GM12878 (cell line): ENCODE results near the gene HOXB3. TPM values are rescaled to one million over a fixed set of nuclear protein-coding genes. Genes with fewer than 3 reads are reported as not detected.

Experiments
- ATAC-seq: fragments of 200-7000 bp; cut with Tn5 transposase; 3 replicates; pipeline ENCODE4 v1.9.1; 2020; ENCODE audit warnings: mild to moderate bottlenecking, moderate library complexity
- BruUV-seq: library from RNA; stranded (reverse); fragments of 400-500 nt; replicated peaks from 2 replicates; lab custom pipeline; 2021; lab: Mats Ljungman, UMichigan
- CTCF ChIA-PET: fragments of 300-600 bp; sonication (Branson Sonifier 250); formaldehyde crosslinking; extraction: SDS; loops from one replicate; lab custom pipeline; 2021; ENCODE audit warnings: inconsistent platforms; lab: Yijun Ruan, JAX
- POLR2A ChIA-PET: fragments of 350-600 bp; formaldehyde crosslinking; extraction: SDS; loops from one replicate; lab custom pipeline; 2021; ENCODE audit warnings: inconsistent platforms; lab: Charles Lee
- RAD21 ChIA-PET: fragments of 300-600 bp; sonication (Branson Sonifier 250); formaldehyde crosslinking; loops from one replicate; lab custom pipeline; 2023; ENCODE audit warnings: antibody characterized with exemption; ENCODE audit not compliant: unreplicated experiment; lab: Charles Lee
- SMC1A ChIA-PET: fragments of 300-600 bp; sonication (Branson Sonifier 250); formaldehyde crosslinking; loops from one replicate; lab custom pipeline; 2023; ENCODE audit not compliant: unreplicated experiment, uncharacterized antibody; lab: Charles Lee
- DNase-seq: peaks from one replicate; pipeline ENCODE4 v3.0.0-alpha.2; 2011; ENCODE audit warnings: low read depth, low spot score
- FAIRE-seq: peaks from 3 replicates; lab custom pipeline; 2011; peaks lifted over from hg19 to GRCh38; lab: Jason Lieb, UNC
- H2AFZ ChIP-seq: 2 replicates; pipeline ENCODE4 v1.6.0; 2011; ENCODE audit warnings: low read depth, low read length, control low read depth; ENCODE audit not compliant: control insufficient read depth
- H3K27ac ChIP-seq: 2 replicates; pipeline ENCODE4 v1.5.1; 2011; ENCODE audit warnings: control low read depth; ENCODE audit not compliant: control insufficient read depth, insufficient read depth
- H3K27me3 ChIP-seq, 2 experiments: replicated peaks in 1 of 2; 2 replicates each; pipeline versions ENCODE4 v1.6.0 to v1.6.1; 2011; ENCODE audit warnings: low read length in 1 of 2; ENCODE audit not compliant: control insufficient read depth in 2 of 2, insufficient read depth in 2 of 2
- H3K36me3 ChIP-seq, 2 experiments: 2 replicates each; pipeline ENCODE4 v1.5.1; 2011; ENCODE audit warnings: low read length in 1 of 2; ENCODE audit not compliant: control insufficient read depth in 2 of 2, insufficient read depth in 2 of 2
- H3K4me1 ChIP-seq: 2 replicates; pipeline ENCODE4 v1.6.1; 2011; ENCODE audit warnings: mild to moderate bottlenecking, low read length, moderate library complexity, mixed read lengths; ENCODE audit not compliant: control insufficient read depth, insufficient read depth
- H3K4me2 ChIP-seq: 2 replicates; pipeline ENCODE4 v1.6.0; 2011; ENCODE audit warnings: control low read depth; ENCODE audit not compliant: control insufficient read depth, insufficient read depth
- H3K4me3 ChIP-seq: fragments of 200-600 bp; sonication (generic); 2 replicates; pipeline ENCODE4 v1.5.1; 2016
- H3K79me2 ChIP-seq: 2 replicates; pipeline ENCODE4 v1.6.0; 2011; ENCODE audit warnings: low read length; ENCODE audit not compliant: control insufficient read depth, insufficient read depth
- H3K9ac ChIP-seq: 2 replicates; pipeline ENCODE4 v1.8.0; 2011; ENCODE audit warnings: low read length, control low read depth, mixed read lengths; ENCODE audit not compliant: control insufficient read depth, insufficient read depth
- H3K9me3 ChIP-seq: replicated peaks from 3 replicates; pipeline ENCODE4 v1.5.1; 2011; ENCODE audit warnings: mild to moderate bottlenecking, low read length; ENCODE audit not compliant: control insufficient read depth, insufficient read depth
- H4K20me1 ChIP-seq: 2 replicates; pipeline ENCODE4 v1.6.0; 2011; ENCODE audit not compliant: control insufficient read depth, insufficient read depth
- BACH1 ChIP-seq: fragments of 450-650 bp; IDR thresholded peaks from 2 replicates; pipeline ENCODE4 v1.6.1; 2017; ENCODE audit warnings: mild to moderate bottlenecking, borderline replicate concordance
- BRCA1 ChIP-seq: IDR thresholded peaks from 2 replicates; pipeline ENCODE4 v1.6.1; 2011; ENCODE audit warnings: low read depth, low read length, improper control_type of control experiment
- HDAC2 ChIP-seq: fragments of 200-600 bp; sonication (generic); IDR thresholded peaks from 2 replicates; pipeline ENCODE4 v1.6.1; 2017
- NBN ChIP-seq: fragments of 450-650 bp; IDR thresholded peaks from 2 replicates; pipeline ENCODE4 v1.6.1; 2016
- POU2F2 ChIP-seq: IDR thresholded peaks from 3 replicates; pipeline ENCODE4 v1.6.1; 2011; ENCODE audit warnings: low read depth, mild to moderate bottlenecking, low read length, borderline replicate concordance
- RAD21 ChIP-seq: IDR thresholded peaks from 2 replicates; pipeline ENCODE4 v1.6.1; 2011; ENCODE audit warnings: mild to moderate bottlenecking, low read depth, low read length, moderate library complexity; ENCODE audit not compliant: insufficient read depth
- RELA ChIP-seq: fragments of 450-650 bp; IDR thresholded peaks from 2 replicates; pipeline ENCODE4 v1.8.0; 2014; ENCODE audit warnings: borderline replicate concordance; ENCODE audit not compliant: partially characterized antibody
- RUNX3 ChIP-seq: IDR thresholded peaks from 2 replicates; pipeline ENCODE4 v1.6.1; 2012; ENCODE audit warnings: low read length, inconsistent platforms
- SMAD5 ChIP-seq: IDR thresholded peaks from 2 replicates; pipeline ENCODE4 v1.6.1; 2016; ENCODE audit warnings: antibody characterized with exemption, low read depth
- SUZ12 ChIP-seq: fragments of 200-600 bp; sonication (generic); IDR thresholded peaks from one replicate; pipeline ENCODE4 v1.6.1; 2018; ENCODE audit warnings: antibody characterized with exemption, mild to moderate bottlenecking; ENCODE audit not compliant: unreplicated experiment
- TARDBP ChIP-seq: IDR thresholded peaks from 2 replicates; pipeline ENCODE4 v1.6.1; 2016; ENCODE audit warnings: borderline replicate concordance
- TCF12 ChIP-seq: IDR thresholded peaks from 2 replicates; pipeline ENCODE4 v1.6.1; 2011; ENCODE audit warnings: low read depth, mild to moderate bottlenecking, low read length
- WGBS: methylation state at CpG from one replicate; pipeline ENCODE4 v1.1.6; 2016; ENCODE audit warnings: low lambda C conversion rate; ENCODE audit not compliant: insufficient replicate concordance, insufficient coverage; ENCODE audit errors: missing lambda C conversion rate; 5-methylcytosine and 5-hydroxymethylcytosine counted together
- in situ Hi-C: fragments of 300-500 bp; cut with MboI; formaldehyde crosslinking; loops from 9 replicates; pipeline ENCODE4 v1.14.3; 2018; ENCODE audit warnings: mixed read lengths
- intact Hi-C: fragments of 100-400 bp; cut with micrococcal nuclease; formaldehyde crosslinking; loops from one replicate; pipeline ENCODE4 v1.14.2; 2022; ENCODE audit not compliant: unreplicated experiment
- polyA plus RNA-seq, 11 experiments: library from polyadenylated mRNA; depleted of rRNA in 4 of 11; unstranded in 6 of 11; stranded (reverse) in 5 of 11; fragments of >200 nt; fragmentation: Nextera tagmentation in 4 of 11; fragmentation: Illumina TruSeq in 1 of 11; extraction: Ambion mirVana in 4 of 11; extraction: Trizol in 1 of 11; gene quantifications; 1 replicate in 1 of 11; 2 replicates in 10 of 11; pipeline versions ENCODE4 v1.2.1 to v1.2.3, GENCODE V29; 2011 to 2016; ENCODE audit warnings: inconsistent platforms in 2 of 11, missing spikeins in 2 of 11, low read depth in 1 of 11
- total RNA-seq, 4 experiments: library from RNA; depleted of rRNA in 3 of 4; stranded (reverse); fragments of >200 nt in 3 of 4; fragmentation: Illumina TruSeq in 1 of 4; extraction: Trizol in 1 of 4; gene quantifications; 2 replicates each; pipeline versions ENCODE4 v1.2.1 to v1.2.3, GENCODE V29; 2013 to 2021
- TF ChIP-seq, protein P1 (sequence below): IDR thresholded peaks from 2 replicates; pipeline ENCODE4 v1.6.1; 2012; ENCODE audit warnings: improper control_type of control experiment, low read depth, low read length; ENCODE audit not compliant: insufficient replicate concordance
- TF ChIP-seq, protein P2 (sequence below): IDR thresholded peaks from 2 replicates; pipeline ENCODE4 v1.6.1; 2012; ENCODE audit warnings: low read length, inconsistent platforms
- TF ChIP-seq, protein P3 (sequence below): IDR thresholded peaks from 2 replicates; pipeline ENCODE4 v1.6.1; 2011; ENCODE audit warnings: borderline replicate concordance, low read depth, mild to moderate bottlenecking, moderate library complexity, low read length; ENCODE audit not compliant: insufficient read depth, poor library complexity, severe bottlenecking

HOXB3 gene
- total and polyA plus RNA-seq, 10 of the 15 experiments (the other 5 are each of a cell fraction or from before 2014, with no cell fraction given) = 0.19 to 7.7 (median 2.9) TPM

DNA sequence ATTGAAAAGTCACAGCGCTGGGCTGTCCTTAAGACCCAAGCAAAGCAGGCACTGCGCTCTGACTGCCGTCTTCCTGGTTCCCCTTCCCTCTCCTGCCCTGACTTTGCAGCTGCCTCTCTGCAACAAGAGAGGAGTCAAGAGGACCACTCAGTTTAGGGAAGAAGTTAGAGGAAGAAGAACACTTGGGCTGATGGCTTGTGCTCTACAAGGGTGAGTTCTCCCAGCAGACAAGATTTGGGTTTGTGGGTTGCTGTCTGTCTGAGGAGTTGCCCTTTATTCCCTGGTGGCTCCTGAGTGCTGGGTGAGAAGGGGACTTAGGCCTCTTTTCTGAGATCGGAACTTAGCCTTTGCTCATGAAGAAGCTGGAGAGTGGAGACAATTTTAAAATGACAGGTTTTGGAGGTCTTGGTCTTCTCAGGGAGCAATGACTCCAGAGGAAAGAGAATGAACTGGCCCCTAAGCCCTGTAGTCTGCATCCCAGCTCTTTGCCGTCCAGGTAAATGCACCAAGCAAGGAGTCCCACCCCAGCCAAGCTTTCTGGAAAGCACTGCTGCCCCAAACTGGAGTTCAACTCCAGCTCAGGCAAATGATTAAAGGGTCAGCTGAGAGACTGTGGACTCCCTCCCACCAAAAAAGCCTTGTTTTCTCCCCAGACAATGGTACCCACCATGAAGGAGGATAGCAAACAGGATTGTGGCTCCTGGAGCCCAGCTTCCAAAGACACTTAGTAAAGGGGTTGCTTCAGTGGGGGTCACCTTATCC, 38.8 kb upstream of the HOXB3 start:
- no peak for TF ChIP-seq POU2F2
- TF ChIP-seq BRCA1 = no peak
- no peak for TF ChIP-seq BACH1
- no peak for TF ChIP-seq RELA
- TF ChIP-seq, protein P1, sequence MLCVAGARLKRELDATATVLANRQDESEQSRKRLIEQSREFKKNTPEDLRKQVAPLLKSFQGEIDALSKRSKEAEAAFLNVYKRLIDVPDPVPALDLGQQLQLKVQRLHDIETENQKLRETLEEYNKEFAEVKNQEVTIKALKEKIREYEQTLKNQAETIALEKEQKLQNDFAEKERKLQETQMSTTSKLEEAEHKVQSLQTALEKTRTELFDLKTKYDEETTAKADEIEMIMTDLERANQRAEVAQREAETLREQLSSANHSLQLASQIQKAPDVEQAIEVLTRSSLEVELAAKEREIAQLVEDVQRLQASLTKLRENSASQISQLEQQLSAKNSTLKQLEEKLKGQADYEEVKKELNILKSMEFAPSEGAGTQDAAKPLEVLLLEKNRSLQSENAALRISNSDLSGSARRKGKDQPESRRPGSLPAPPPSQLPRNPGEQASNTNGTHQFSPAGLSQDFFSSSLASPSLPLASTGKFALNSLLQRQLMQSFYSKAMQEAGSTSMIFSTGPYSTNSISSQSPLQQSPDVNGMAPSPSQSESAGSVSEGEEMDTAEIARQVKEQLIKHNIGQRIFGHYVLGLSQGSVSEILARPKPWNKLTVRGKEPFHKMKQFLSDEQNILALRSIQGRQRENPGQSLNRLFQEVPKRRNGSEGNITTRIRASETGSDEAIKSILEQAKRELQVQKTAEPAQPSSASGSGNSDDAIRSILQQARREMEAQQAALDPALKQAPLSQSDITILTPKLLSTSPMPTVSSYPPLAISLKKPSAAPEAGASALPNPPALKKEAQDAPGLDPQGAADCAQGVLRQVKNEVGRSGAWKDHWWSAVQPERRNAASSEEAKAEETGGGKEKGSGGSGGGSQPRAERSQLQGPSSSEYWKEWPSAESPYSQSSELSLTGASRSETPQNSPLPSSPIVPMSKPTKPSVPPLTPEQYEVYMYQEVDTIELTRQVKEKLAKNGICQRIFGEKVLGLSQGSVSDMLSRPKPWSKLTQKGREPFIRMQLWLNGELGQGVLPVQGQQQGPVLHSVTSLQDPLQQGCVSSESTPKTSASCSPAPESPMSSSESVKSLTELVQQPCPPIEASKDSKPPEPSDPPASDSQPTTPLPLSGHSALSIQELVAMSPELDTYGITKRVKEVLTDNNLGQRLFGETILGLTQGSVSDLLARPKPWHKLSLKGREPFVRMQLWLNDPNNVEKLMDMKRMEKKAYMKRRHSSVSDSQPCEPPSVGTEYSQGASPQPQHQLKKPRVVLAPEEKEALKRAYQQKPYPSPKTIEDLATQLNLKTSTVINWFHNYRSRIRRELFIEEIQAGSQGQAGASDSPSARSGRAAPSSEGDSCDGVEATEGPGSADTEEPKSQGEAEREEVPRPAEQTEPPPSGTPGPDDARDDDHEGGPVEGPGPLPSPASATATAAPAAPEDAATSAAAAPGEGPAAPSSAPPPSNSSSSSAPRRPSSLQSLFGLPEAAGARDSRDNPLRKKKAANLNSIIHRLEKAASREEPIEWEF = no peak
- no peak for TF ChIP-seq RUNX3
- no peak for TF ChIP-seq HDAC2
- no peak for TF ChIP-seq SUZ12
- no peak for TF ChIP-seq SMAD5
- no peak for TF ChIP-seq TARDBP
- TF ChIP-seq, protein P2, sequence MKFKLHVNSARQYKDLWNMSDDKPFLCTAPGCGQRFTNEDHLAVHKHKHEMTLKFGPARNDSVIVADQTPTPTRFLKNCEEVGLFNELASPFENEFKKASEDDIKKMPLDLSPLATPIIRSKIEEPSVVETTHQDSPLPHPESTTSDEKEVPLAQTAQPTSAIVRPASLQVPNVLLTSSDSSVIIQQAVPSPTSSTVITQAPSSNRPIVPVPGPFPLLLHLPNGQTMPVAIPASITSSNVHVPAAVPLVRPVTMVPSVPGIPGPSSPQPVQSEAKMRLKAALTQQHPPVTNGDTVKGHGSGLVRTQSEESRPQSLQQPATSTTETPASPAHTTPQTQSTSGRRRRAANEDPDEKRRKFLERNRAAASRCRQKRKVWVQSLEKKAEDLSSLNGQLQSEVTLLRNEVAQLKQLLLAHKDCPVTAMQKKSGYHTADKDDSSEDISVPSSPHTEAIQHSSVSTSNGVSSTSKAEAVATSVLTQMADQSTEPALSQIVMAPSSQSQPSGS = no peak
- TF ChIP-seq NBN = no peak
- TF ChIP-seq RAD21 = no peak
- TF ChIP-seq, protein P3, sequence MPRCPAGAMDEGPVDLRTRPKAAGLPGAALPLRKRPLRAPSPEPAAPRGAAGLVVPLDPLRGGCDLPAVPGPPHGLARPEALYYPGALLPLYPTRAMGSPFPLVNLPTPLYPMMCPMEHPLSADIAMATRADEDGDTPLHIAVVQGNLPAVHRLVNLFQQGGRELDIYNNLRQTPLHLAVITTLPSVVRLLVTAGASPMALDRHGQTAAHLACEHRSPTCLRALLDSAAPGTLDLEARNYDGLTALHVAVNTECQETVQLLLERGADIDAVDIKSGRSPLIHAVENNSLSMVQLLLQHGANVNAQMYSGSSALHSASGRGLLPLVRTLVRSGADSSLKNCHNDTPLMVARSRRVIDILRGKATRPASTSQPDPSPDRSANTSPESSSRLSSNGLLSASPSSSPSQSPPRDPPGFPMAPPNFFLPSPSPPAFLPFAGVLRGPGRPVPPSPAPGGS = no peak
- TF ChIP-seq TCF12 = no peak
- no peak overlapping the region for H3K27ac ChIP-seq
- no peak for DNase-seq
- H3K9me3 ChIP-seq = no peaks in the 10 kb centered on the region
- H3K4me1 ChIP-seq = peaks cover 17% of the 10 kb centered on the region
- ATAC-seq = no peak
- H3K4me3 ChIP-seq = no peak overlapping the region
- H3K27me3 ChIP-seq = peaks cover 25 to 33% of the 10 kb centered on the region in 2 experiments
- RAD21 ChIA-PET = no interaction called here
- no peaks in the 10 kb centered on the region for H4K20me1 ChIP-seq
- POLR2A ChIA-PET = no interaction called here
- H3K79me2 ChIP-seq = no peaks in the 10 kb centered on the region
- 45% methylated on average over 5 of the region's 5 CpGs for WGBS
- no peak overlapping the region for H3K4me2 ChIP-seq
- no peak overlapping the region for H3K9ac ChIP-seq
- no peaks in the 10 kb centered on the region; a peak in 1 of 4 replicates for H3K36me3 ChIP-seq
- in situ Hi-C loops = loop anchor here (10.0 kb wide), 1 partner anchor 784 kb away; the partner anchor contains the start of gene SCRN2
- no peak for FAIRE-seq
- CTCF ChIA-PET = interaction anchor here (0.8 to 1.7 kb wide), 5 partner anchors 10 to 49 kb away, joined by 3 to 4 read pairs (median 3); partner anchors contain the start of gene HOXB5
- H2AFZ ChIP-seq = no peak overlapping the region
- SMC1A ChIA-PET = no interaction called here
- BruUV-seq = no TSS peak
- intact Hi-C loops = no loop called here
